Measurements from ENCODE around the gene ERMP1.

GRCh38 chr9:5870691-5871090 lies 37.8 kb upstream of the ERMP1 start:
- TF ChIP-seq, protein P1, sequence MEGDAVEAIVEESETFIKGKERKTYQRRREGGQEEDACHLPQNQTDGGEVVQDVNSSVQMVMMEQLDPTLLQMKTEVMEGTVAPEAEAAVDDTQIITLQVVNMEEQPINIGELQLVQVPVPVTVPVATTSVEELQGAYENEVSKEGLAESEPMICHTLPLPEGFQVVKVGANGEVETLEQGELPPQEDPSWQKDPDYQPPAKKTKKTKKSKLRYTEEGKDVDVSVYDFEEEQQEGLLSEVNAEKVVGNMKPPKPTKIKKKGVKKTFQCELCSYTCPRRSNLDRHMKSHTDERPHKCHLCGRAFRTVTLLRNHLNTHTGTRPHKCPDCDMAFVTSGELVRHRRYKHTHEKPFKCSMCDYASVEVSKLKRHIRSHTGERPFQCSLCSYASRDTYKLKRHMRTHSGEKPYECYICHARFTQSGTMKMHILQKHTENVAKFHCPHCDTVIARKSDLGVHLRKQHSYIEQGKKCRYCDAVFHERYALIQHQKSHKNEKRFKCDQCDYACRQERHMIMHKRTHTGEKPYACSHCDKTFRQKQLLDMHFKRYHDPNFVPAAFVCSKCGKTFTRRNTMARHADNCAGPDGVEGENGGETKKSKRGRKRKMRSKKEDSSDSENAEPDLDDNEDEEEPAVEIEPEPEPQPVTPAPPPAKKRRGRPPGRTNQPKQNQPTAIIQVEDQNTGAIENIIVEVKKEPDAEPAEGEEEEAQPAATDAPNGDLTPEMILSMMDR (IDR thresholded peaks at IDR 0.05; ENCODE audit: low read depth, low read length): no peak
- TF ChIP-seq POLR2A (IDR thresholded peaks at IDR 0.05; ENCODE audit: extremely low read depth, insufficient read length) (no peak), MYC (IDR thresholded peaks at IDR 0.05; ENCODE audit: low read depth, low read length) (no peak)
